ENCODE measurements around the gene NKX1-1. TPM values are rescaled to one million over a fixed set of nuclear protein-coding genes. Genes with fewer than 3 reads are reported as not detected.

The NKX1-1 gene
- total and polyA plus RNA-seq, 9 of the 15 experiments (the other 6 are each of a cell fraction or from before 2014, with no cell fraction given), result not detected

GRCh38 chr4:1400191-1400805, 5.9 kb downstream of the NKX1-1 start (continued):
- TF ChIP-seq, protein P1, sequence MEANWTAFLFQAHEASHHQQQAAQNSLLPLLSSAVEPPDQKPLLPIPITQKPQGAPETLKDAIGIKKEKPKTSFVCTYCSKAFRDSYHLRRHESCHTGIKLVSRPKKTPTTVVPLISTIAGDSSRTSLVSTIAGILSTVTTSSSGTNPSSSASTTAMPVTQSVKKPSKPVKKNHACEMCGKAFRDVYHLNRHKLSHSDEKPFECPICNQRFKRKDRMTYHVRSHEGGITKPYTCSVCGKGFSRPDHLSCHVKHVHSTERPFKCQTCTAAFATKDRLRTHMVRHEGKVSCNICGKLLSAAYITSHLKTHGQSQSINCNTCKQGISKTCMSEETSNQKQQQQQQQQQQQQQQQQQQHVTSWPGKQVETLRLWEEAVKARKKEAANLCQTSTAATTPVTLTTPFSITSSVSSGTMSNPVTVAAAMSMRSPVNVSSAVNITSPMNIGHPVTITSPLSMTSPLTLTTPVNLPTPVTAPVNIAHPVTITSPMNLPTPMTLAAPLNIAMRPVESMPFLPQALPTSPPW (CRISPR knock-in tag; IDR thresholded peaks at IDR 0.05), result no peak
- TF ChIP-seq BCOR (IDR thresholded peaks at IDR 0.05) (no peak), GMEB1 (CRISPR knock-in tag; IDR thresholded peaks at IDR 0.05) (no peak), DPF2 (IDR thresholded peaks at IDR 0.05) (no peak)

DNA sequence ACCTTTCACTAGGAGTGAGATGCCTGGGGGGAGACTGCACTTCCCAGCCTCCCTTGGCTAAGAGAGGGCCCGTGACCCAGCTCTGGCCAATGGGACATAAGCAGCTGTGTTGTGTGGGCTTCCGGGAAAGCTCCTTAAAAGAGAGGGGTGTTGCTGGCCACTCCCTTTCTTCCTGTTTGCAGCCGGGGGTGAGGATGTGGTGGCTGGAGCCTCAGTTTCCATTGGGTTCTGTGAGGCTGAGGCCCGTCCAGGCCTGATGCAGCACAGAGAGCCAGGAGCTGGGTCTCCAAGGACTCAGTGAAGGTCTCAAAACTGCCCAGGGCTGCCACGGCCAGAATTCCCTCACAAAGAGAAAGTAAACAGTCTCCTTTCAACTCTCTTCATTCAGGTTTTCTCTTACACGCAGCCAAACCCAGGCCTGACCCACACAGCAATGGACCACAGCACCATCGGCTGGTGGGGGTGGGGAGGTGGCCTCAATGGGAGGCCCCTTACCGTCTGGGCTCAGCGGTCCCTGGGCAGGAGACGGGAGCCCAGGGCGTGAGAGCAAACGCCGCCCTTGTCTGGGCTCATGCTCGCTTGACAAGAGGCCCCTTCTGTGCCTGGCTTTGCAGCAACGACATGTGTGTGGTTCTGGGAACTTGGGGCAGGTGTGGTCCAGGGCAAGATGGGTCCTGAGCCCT, 6.6 kb downstream of the NKX1-1 start:
- WGBS (ENCODE audit: insufficient coverage, low coverage, missing lambda C conversion rate), result 5% methylated on average over 14 of the region's 15 CpGs
- Histone ChIP-seq H3K27ac (ENCODE audit: extremely low read depth, low read depth, low read length) (no peak overlapping the region), H2AFZ (ENCODE audit: low read depth, low read length) (0 out of 2 replicates have a peak overlapping the region, but pooled peaks have one; percentile 39), H4K20me1 (replicated peaks; ENCODE audit: control insufficient read depth, insufficient read depth, low read length) (no peaks in the 10 kb centered on the region), H3K4me2 (ENCODE audit: insufficient read depth, low read length) (peak overlapping the region; percentile 25), H3K9me1 (ENCODE audit: control insufficient read depth, insufficient read depth, low read length) (no peaks in the 10 kb centered on the region), H3K4me1 (replicated peaks in 1 of 2; ENCODE audit: control insufficient read depth in 2 of 2, insufficient read depth in 2 of 2, low read length in 2 of 2) (peaks cover 3 to 36% of the 10 kb centered on the region in 2 experiments; a peak in 3 of 5 replicates), H3K4me3 (no peak overlapping the region; the same call in 1 of the 2 replicates), H3K27me3 (ENCODE audit: control insufficient read depth in 2 of 2, insufficient read depth in 2 of 2, low read length in 2 of 2) (peaks cover 12 to 45% of the 10 kb centered on the region in 2 experiments; a peak in 3 of 5 replicates), H3K79me2 (ENCODE audit: control insufficient read depth, insufficient read depth, low read length) (no peaks in the 10 kb centered on the region), H3K9me3 (replicated peaks; ENCODE audit: control insufficient read depth, insufficient read depth, low read depth, low read length) (no peaks in the 10 kb centered on the region), H3K36me3 (ENCODE audit: control insufficient read depth, insufficient read depth, low read length) (no peaks in the 10 kb centered on the region), H3K9ac (ENCODE audit: insufficient read depth in 1 of 2, low read depth in 2 of 2, low read length in 2 of 2) (peak overlapping the region in 1 of 2 experiments; percentile 14; a peak in 1 of 4 replicates)
- no peak for TF ChIP-seq EHMT2 (IDR thresholded peaks at IDR 0.05)
- no peak for TF ChIP-seq LEF1 (IDR thresholded peaks at IDR 0.05)
- TF ChIP-seq, protein P2, sequence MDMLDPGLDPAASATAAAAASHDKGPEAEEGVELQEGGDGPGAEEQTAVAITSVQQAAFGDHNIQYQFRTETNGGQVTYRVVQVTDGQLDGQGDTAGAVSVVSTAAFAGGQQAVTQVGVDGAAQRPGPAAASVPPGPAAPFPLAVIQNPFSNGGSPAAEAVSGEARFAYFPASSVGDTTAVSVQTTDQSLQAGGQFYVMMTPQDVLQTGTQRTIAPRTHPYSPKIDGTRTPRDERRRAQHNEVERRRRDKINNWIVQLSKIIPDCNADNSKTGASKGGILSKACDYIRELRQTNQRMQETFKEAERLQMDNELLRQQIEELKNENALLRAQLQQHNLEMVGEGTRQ (CRISPR knock-in tag; IDR thresholded peaks at IDR 0.05), result peak; percentile 37; the same call in 1 of the 2 replicates
- in situ Hi-C loops (cut with MboI) (no loop called here), intact Hi-C loops (cut with micrococcal nuclease) (no loop called here)
- DNase-seq (ENCODE audit: extremely low read depth in 1 of 4, low spot score in 3 of 4) (peak in 3 of 4 experiments; percentile 36 to 53 (median 42)), ATAC-seq (peak; percentile 80), FAIRE-seq (no peak)
- BruUV-seq (replicated peaks), result no TSS peak
- ChIA-PET POLR2A (interaction anchor here (1.1 kb wide), 1 partner anchor 41 kb away, joined by 3 read pairs; no protein-coding TSS in a partner anchor), CTCF (ENCODE audit: low intra/inter-chr PET ratio) (no interaction called here)

All from K562 (cell line).